HG02840 (cell line): ENCODE measurements around the gene FOXQ1.
"Not testable (repeated sequence)": the region's sequence is repeated elsewhere in the genome, so short reads cannot be mapped to it uniquely, and the experiment has no call there.

Source experiments
- ATAC-seq: cut with Tn5 transposase; IDR thresholded peaks from one replicate; pipeline ENCODE4 v1.9.1; 2021; ENCODE audit warnings: mild to moderate bottlenecking, moderate library complexity, moderate number of reproducible peaks; ENCODE audit not compliant: unreplicated experiment, low FRiP score

The FOXQ1 gene

DNA sequence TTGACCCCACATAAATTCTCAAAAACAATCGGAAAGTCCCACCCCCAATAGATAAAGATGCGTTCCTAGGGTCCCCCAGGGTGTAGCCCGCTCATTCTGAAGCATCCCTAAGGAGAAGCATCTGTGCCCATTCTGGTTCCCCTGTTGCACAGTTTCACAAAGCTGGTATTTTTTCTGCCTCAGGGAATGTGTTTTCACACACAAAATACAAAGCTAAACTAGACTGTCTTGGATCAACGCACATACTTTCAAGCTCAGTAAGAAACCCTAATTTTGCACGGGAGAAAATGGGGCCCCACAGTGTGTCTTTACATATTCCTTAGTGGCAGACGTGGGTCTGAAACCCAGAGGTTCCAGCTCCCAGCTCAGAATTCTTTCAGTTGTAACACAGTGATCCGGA is 6.1 kb downstream of the FOXQ1 start:
- ATAC-seq = no peak

DNA sequence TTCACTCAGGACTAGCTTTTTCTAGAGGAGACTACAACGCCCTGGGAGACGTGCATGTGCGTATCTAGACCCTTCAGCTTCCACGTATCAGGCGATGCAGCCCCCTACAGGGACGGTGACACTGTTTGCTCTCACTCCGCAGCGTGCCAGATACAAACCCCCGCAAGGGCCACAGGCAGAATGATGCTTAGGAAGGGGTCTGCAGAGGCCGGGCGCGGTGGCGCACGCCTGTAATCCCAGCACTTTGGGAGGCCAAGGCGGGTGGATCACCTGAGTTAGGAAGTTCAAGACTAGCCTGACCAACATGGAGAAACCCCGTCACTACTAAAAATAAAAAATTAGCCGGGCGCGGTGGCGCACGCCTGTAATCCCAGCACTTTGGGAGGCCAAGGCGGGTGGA is 6.7 kb downstream of the FOXQ1 start:
- ATAC-seq = not testable (repeated sequence)

DNA sequence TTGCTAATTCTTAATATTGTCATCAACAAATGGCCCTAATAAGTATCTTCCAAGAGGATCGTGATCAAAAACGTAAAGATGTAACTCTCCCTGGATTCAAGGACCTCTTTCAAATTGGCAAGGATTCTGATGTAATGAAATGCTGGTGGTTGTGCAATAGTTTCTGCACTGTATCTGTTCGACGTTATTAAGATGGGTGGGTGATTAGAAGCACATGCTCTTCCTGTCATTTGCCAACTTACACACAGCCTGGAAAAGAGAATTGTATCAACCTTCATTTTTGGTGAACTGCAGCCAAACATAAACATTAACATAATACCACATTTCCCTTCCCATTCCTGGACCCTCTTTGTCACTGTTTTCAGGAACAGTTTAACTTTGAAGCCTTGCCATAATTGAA is 9.8 kb downstream of the FOXQ1 start:
- no peak for ATAC-seq

DNA sequence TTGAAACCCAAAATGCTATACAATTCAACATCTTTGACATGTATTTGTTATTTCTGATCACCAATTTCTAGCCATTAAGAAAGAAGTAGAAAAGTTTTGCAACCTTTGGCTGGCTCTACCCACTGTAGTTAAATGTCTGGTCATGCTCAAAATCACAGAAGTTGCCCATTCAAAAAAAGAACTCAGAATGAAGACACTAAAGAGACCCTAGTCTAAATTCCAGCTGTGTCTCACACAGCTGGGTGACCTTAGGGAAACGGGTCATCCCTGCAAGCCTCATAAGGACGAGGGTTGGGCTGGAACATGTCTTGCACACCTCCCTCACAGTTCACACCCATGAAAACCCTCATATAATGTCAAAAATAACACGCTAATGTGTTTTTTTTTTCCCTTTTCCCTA is 10.3 kb downstream of the FOXQ1 start:
- no peak for ATAC-seq

DNA sequence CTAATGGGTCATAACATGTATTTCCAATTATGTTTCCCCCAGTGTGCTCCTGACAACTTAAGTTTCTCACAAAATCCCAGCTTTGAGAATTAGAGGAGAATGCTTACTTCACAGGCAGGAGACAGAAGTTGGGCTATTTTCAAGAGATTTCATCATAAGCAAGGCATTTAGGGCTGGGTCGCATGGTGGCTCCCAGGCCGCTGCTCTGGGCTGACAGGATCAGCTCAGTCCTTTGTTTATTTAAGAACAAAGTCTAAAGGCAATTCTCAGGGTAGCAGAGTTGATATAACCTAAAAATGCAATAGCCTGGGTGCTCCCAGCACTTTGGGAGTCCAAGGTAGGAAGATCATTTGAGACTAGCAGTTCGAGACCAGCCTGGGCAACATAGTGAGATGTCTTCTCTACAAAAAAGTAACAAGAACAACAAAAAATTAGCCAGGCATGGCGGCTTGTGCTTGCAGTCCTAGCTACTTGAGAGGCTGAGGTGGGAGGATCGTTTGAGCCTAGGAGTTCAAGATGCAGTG is 10.9 kb downstream of the FOXQ1 start:
- no peak for ATAC-seq

DNA sequence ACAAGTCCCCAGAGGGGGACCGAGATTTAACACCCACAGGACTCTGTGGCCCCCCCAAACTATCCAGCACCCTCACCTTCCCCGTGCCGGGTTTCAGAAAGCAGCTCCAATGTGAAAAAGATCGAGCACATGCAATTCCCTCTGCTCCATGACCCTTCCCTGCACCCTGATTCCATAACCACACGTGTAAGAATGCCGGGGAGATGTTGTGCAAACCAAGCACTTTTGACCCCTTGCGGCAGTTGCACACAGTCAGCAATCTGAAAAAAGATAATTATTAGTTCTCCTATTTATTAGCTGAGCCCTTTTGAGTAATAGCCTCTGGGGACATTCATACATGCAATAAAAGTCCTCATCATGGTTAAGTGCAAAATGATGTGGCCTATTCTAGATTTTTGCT is 13.0 kb downstream of the FOXQ1 start:
- ATAC-seq = no peak

DNA sequence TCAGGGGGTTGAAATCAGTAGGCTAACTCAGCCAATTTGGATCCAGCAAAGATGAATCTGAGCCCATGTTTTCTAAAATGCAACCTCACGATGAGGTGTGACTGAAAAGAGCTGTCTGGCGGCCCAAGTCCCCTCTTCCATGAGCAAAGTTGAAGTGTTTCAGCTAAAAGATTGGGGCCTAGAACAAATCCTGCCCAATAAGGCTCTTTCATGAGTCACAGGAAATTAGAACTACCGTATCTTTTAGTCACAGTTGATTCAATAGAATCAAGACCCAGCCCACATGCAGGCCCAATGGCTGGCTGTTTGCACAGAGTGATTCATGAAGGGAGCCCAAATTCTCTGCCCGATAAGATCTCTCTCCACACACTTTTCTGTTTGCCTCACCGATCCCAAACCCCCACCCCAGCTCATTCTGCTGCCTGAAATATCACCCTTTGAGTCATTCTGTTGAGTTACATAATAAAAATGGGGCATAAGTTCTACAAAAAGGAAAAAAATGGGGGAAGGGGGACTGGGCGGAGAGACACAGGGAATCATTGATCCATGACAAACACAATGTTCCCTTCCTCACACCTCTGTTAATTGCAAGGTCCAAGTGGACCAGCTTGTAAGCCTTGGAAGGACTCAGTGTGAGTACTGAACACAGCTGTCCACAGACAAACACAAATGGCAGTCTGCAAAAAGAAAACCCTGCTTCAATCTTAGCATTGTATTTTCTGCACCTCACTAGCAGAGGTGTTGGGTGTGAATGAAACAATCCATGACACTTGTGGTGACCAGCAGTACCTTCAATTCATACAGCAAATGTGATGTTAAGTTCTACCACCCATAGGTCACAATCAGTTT is 13.8 kb downstream of the FOXQ1 start:
- no peak for ATAC-seq

DNA sequence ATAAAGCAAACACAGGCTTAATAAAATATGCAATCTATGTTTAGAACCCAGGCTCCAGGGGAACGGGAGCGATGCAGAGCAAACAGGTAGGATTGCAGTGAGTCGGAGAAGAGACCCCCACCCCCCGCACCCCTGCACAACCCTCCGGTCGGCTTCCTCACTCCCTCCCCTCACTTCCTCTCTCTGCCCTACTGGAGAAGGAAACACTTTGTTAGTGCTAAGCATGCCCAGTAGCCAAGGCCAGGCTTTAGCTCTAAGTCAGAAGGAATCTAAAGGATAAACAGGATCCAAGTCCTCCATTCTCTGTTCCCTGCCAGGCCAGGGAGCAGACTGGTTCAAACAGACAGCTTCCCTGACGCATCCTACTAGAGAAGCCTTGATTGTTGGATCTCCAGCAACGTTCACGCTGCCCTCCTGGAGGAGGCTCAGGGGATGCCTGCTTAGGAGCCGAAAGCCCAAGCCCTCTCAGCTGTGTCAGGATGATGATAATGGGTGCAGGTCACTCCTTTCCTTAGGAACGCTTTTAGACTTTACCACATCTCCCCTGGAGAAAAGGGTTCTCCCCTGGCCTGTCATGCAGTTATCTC is 14.7 kb downstream of the FOXQ1 start:
- ATAC-seq = no peak

DNA sequence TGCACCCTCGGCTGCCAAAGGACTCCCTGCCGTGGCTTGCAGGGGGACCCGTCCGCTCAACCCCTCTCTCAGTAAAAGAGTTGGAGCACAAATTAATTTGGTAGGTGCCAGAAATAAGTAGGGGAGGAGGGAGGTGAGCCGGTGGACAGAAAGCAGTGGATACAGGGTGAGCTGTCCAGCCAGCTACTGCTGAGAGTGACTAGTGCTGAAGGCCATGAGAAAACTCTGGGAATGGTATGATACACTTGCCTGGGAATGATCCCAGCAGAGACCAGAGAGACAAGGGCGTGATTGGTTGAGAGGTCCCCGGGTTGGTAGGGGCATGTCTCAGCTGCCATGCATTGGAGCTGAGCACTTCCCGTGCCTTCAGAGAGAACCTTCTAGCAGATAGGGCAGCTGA is 15.7 kb downstream of the FOXQ1 start:
- no peak for ATAC-seq

DNA sequence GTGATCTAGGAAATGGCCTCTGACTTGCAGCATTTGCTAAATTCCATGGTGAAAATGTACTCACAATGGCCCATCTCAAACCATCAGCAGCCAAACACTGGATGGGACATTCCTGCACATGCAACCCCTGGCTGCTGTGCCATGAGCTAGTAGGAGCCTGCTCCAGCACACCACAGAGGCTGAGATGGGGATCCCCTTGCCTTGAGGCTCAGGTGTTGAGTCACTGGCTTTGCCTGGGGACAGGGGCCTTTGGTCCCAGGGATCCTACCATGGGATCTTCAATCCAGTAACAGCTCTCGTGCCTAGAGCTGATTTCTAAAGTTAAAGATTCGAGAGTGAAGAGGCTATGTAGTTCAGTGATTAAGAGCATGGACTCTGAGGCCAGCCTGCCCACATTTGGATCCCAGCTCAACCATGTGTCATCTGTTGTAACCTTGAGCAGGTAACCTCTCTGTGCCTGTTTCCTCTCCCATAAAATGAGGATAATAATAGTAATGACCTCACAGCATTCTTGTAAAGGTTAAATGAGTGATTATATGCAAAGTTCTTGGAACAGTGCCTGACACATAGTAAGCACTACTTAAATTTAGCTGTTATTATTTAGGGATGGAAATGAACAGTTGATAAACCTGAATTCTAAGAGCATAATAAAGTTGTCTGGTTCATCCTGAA is 16.4 kb downstream of the FOXQ1 start:
- ATAC-seq = no peak

DNA sequence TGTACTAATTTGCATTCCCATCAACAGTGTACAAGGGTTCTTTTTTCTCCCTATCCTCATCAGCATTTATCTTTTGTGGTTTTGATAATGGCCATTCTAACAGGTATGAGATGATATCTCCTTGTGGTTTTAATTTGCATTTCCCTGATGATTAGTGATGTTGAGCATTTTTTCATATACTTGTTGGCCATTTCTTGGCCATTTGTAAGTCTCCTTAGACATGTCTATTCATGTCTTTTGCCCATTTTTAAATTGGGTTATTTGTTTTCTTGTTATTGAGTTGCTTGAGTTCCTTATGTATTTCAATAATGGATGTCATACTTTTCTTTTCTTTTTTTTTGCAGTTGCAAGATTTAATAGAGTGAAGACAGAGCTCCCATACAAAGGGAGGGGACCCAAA is 17.8 kb downstream of the FOXQ1 start:
- ATAC-seq = no peak

DNA sequence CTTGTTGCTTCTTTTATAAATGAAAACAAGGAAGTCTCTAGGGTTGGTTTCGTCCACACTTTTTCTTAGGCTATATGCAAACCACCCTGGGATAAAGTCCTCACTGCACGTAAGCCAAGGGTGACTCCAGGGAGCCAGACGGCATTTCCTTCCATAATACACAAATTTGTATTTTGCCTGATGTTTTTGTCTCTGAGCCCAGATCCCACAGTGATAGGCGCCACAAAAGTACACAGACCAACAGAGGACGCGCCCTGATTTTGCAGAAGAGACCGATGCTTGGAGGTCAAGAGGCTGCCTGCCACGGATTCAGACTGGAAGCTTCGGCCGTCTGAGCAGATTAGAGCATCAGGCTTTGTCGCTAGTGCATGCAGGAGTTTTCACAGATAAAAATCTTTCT is 22.8 kb downstream of the FOXQ1 start:
- ATAC-seq = no peak

DNA sequence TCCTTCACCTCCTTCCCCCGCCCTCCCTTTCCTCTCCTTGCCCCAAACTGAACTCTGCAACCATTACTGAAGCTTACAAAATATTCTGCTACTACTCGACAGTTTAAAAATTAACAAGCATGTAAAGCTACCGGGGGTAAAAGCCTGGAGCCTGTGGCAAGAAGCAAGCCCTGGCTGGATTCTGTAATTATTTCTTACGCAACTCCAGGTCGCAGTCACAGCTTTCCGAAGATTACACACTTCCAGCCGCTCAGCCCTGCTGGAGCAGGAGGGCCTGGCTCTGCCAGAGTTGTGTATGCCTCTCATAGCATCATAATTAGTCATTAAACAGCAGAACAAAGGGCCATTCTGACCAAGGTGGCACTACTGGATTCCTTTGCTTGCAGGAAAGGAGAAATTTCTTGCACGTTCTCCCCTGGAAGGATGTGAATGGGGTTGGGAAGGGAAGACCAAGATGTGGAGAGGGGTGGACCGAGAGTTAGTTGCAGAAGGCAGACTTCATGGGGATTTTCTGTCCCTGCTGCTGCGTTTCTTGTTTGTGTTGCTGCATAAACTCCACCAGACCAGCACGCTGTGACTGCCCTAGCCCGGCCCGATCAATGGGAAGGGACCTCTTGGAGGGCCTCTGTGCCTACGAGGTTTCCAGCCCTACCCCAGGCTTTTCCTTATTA is 23.6 kb downstream of the FOXQ1 start:
- no peak for ATAC-seq

DNA sequence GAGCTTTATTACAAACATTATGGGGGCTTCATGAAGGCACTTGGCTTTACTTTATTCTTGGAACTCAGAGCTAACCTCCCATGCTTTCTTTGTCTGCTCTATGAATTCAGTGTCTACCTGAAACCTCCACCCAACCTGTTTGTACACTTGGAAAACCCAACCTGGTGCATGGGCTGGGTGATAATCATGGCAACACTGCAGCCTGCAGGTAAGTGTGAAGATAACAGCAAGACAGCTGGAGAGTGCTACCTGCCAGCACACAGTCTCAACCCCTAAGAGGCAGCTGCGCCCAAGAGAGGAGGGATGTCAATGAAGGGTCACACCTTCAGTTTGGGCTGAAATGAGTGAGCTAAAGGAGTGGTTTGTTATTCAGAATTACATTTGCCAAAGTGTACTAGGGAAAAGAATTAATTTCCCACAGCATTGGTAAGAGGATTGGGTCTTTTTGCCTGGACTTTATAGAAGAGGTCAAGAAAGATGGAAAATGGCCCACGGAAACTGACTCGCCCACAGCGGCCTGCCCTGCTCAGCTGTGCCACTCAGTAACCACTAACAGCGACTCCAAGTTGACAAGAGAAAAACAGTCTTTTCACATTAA is 24.4 kb downstream of the FOXQ1 start:
- no peak for ATAC-seq

DNA sequence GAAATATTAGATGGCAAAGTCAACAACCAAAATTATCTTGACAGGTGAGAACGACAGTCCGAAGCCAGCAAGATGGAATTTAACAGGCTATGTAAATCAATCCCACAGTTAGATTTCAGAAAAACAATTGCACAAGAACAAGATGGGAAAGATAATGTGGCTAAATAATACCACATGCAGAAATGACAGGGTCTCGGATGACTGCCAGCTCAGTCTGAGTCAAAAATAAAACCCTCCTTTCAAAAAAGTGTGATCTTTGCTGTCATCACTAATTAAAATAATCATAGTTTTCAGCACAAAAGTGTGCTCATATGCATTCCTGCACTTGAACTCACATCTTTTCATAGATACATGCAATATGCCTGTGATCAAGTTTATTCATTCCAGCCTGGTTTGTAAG is 25.9 kb downstream of the FOXQ1 start:
- no peak for ATAC-seq

DNA sequence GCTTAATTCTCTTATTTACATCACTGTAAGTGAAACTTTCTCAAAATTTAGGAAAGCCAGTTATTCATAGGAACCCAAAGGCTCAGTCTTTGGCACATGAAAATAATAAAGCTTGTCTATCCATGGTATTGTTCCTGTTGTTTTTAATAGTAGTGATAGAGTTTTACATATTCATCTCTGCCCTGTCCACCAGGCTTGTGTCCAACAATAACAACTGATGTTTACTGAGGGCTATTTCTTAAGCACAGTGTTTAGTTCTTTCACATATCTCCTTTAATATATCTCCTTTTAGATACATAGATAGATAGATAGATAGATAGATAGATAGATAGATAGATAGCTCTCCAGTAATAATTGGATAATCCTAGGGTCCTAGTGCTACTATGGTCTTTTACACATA is 34.2 kb downstream of the FOXQ1 start:
- ATAC-seq = no peak

DNA sequence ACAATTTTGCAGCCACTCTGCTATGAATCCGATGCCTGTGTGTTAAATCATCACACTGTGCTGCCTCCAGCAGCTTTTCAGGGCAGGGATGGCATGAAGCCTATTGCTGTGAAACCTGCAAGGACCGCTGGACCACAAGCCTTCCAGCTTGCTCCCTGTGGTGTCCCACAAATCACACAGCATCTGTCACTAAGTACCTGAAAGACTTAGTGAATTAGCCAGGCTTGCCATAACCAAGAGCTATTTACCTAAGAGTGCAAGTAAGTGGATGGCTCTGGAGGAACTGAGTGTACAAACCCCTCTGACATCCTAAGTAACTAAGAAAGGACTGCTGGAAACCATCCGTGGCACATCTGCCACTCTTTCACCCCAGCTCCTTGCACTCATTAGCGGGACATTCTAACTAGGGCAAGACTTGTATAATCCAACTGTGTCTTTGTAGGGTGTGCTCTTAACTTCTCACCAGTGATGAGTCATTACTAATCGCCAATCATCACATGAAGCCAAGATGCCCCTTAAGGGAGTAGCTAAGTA is 34.7 kb downstream of the FOXQ1 start:
- ATAC-seq = no peak

DNA sequence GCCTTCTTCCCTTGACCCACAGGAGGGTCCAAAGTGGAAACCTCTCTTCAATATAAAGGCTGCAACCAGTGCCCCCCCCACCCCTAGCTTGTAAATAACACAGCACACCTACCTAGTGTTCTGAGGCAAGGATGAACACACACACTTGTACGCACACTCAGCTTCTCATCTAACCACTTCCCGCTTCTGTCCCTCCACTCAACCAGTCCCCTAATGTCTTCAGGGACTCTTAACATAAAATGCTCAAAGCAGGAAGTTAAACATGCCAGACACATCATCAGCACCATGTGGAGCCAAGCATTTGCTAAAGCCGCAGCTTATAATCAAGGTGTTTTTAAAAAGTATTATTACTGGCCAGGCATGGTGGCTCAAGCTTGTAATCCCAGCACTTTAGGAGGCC is 35.3 kb downstream of the FOXQ1 start:
- no peak for ATAC-seq

DNA sequence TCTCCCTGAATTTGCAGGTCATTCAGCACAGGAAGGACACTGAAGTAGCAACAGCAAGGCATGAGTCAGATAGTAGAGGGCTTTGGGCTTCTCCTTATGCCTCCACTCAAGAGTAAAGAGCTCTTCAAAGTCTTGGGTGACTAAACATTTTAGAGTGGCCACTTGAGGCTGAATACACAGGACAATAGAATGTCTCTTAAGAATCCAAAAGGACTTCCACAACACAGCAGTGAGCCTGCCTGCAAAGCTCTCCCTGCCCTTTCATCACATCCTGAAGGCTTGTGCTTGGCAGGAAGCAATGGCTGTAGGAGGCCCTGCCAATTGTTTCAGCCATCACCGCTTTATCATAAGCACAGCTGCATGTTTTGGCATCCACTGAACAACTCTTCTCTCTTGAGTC is 36.8 kb downstream of the FOXQ1 start:
- ATAC-seq = no peak

DNA sequence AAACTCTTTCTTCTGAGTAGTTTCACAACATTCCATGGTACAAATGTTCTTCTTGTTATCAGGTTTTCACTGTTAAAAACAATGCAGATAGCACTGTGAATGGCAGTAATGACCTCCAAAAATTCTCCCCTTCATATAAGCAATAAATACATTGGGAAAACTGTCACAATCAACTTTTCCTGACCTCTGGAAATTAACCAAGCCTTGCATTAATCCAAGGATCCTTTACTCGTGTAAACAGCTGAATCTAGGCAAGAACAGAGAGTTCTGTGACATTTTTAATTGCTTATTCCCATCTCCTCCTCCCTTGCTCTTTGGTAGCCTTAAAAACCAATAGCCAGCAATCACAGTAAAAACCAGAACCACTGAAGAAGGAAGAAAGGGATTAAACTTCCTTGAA is 37.8 kb downstream of the FOXQ1 start:
- no peak for ATAC-seq
